CD4-positive, alpha-beta memory T cell (primary cell): ENCODE results near the gene MBTD1. TPM values are rescaled to one million over a fixed set of nuclear protein-coding genes. Genes with fewer than 3 reads are reported as not detected.
A peak's percentile ranks its signal among the peaks of the same experiment; 100 is the strongest.
"Not testable (repeated sequence)": the region's sequence is repeated elsewhere in the genome, so short reads cannot be mapped to it uniquely, and the experiment has no call there.

Experiments
- CTCF ChIA-PET: fragments of 350-600 bp; sonication (Branson Sonifier 250); formaldehyde crosslinking; loops from one replicate; lab custom pipeline; 2021; ENCODE audit warnings: inconsistent platforms; ENCODE audit not compliant: partially characterized antibody; lab: Charles Lee
- POLR2A ChIA-PET: fragments of 350-600 bp; sonication (Branson Sonifier 250); formaldehyde crosslinking; loops from one replicate; lab custom pipeline; 2021; ENCODE audit not compliant: partially characterized antibody; lab: Charles Lee
- DNase-seq, 5 donors: peaks; one replicate each; pipeline versions ENCODE4 v3.0.0 to v3.0.0-alpha.2; 2020 to 2022; ENCODE audit warnings: mixed read lengths in 1 of 5
- H3K27ac ChIP-seq: one replicate; pipeline ENCODE4 v1.7.0; 2013; ENCODE audit warnings: low read depth, low read length
- H3K27me3 ChIP-seq: 2 replicates; pipeline ENCODE4 v1.7.0; 2013; ENCODE audit warnings: mild to moderate bottlenecking, low read length, moderate library complexity; ENCODE audit not compliant: insufficient read depth
- H3K36me3 ChIP-seq: 2 replicates; pipeline ENCODE4 v1.7.0; 2013; ENCODE audit warnings: mild to moderate bottlenecking, low read length, moderate library complexity; ENCODE audit not compliant: insufficient read depth
- H3K4me1 ChIP-seq: 2 replicates; pipeline ENCODE4 v1.7.0; 2013; ENCODE audit warnings: mild to moderate bottlenecking, low read length, moderate library complexity; ENCODE audit not compliant: insufficient read depth
- H3K4me3 ChIP-seq, 2 donors: one replicate each; pipeline ENCODE4 v1.7.0; 2013; ENCODE audit warnings: low read length in 2 of 2, mild to moderate bottlenecking in 1 of 2
- H3K9me3 ChIP-seq, 2 donors: one replicate each; pipeline ENCODE4 v1.7.0; 2013; ENCODE audit warnings: low read length in 2 of 2, control low read depth in 1 of 2; ENCODE audit not compliant: control insufficient read depth in 1 of 2
- H3K27ac Mint-ChIP-seq, 7 donors: one replicate each; pipeline ENCODE4 v1.8.0; 2020 to 2021; ENCODE audit warnings: mixed read lengths in 7 of 7, mild to moderate bottlenecking in 6 of 7, inconsistent platforms in 3 of 7, moderate library complexity in 3 of 7
- H3K27me3 Mint-ChIP-seq, 2 donors: one replicate each; pipeline ENCODE4 v1.8.0; 2020 to 2021; ENCODE audit warnings: mixed read lengths in 2 of 2
- H3K36me3 Mint-ChIP-seq, 2 donors: one replicate each; pipeline ENCODE4 v1.8.0; 2020 to 2021; ENCODE audit warnings: mixed read lengths in 2 of 2, inconsistent platforms in 1 of 2, mild to moderate bottlenecking in 1 of 2
- H3K4me1 Mint-ChIP-seq, 4 donors: one replicate each; pipeline ENCODE4 v1.8.0; 2020 to 2021; ENCODE audit warnings: mixed read lengths in 4 of 4, mild to moderate bottlenecking in 1 of 4
- H3K4me3 Mint-ChIP-seq, 8 donors: one replicate each; pipeline ENCODE4 v1.8.0; 2020 to 2021; ENCODE audit warnings: mixed read lengths in 8 of 8, mild to moderate bottlenecking in 7 of 8, moderate library complexity in 6 of 8, inconsistent platforms in 3 of 8
- H3K9me3 Mint-ChIP-seq, 8 donors: one replicate each; pipeline ENCODE4 v1.8.0; 2020 to 2021; ENCODE audit warnings: mixed read lengths in 8 of 8, mild to moderate bottlenecking in 5 of 8, inconsistent platforms in 3 of 8, moderate library complexity in 1 of 8
- intact Hi-C: fragments of 100-400 bp; cut with micrococcal nuclease; formaldehyde crosslinking; loops from one replicate; pipeline ENCODE4 v1.15.1; 2023
- polyA plus RNA-seq, 2 donors: library from polyadenylated mRNA; unstranded; fragments of 300-500 nt; fragmentation: Illumina TruSeq; gene quantifications; one replicate each; pipeline ENCODE4 v1.2.3, GENCODE V29; 2021
- total RNA-seq, 2 experiments: library from RNA; stranded (reverse); gene quantifications; one replicate each; pipeline ENCODE4 v1.2.3, GENCODE V29; 2021

The MBTD1 gene
- total and polyA plus RNA-seq, 4 experiments from 2014 or later: 3.6 to 30.0 (median 17.4) TPM

GRCh38 chr17:51180486-51180885, 79.4 kb downstream of the MBTD1 start:
- no peaks in the 10 kb centered on the region for H3K4me1 ChIP-seq
- no peaks in the 10 kb centered on the region for H3K36me3 ChIP-seq
- Mint-ChIP-seq H3K36me3 (peaks cover 11 to 36% of the 10 kb centered on the region in 2 donors), H3K27ac (no peak overlapping the region), H3K4me3 (no peak overlapping the region), H3K9me3 (no peaks in the 10 kb centered on the region), H3K27me3 (no peaks in the 10 kb centered on the region), H3K4me1 (peaks cover 0 to 5% (median 1%) of the 10 kb centered on the region in 4 donors)
- CTCF ChIA-PET: no interaction called here
- no peak for DNase-seq
- H3K4me3 ChIP-seq: no peak overlapping the region
- POLR2A ChIA-PET: no interaction called here
- H3K27ac ChIP-seq: no peak overlapping the region
- no peaks in the 10 kb centered on the region for H3K27me3 ChIP-seq
- intact Hi-C loops: no loop called here
- H3K9me3 ChIP-seq: no peaks in the 10 kb centered on the region

GRCh38 chr17:51172030-51172429, 87.8 kb downstream of the MBTD1 start:
- H3K27me3 Mint-ChIP-seq, H3K9me3 Mint-ChIP-seq, H3K4me1 ChIP-seq, CTCF ChIA-PET, H3K4me3 Mint-ChIP-seq, H3K27me3 ChIP-seq, DNase-seq, intact Hi-C loops, H3K4me3 ChIP-seq, H3K27ac ChIP-seq, H3K9me3 ChIP-seq: not testable (repeated sequence)
- Mint-ChIP-seq H3K36me3 (peaks cover 15 to 45% of the 10 kb centered on the region in 2 donors), H3K27ac (peak overlapping the region in 1 of 7 donors; percentile 51), H3K4me1 (peaks cover 8 to 18% (median 13%) of the 10 kb centered on the region in 4 donors)
- peaks cover 18% of the 10 kb centered on the region for H3K36me3 ChIP-seq
- POLR2A ChIA-PET: interaction anchor here (2.0 to 2.6 kb wide), 2 partner anchors 19 to 24 kb away, joined by 4 to 10 read pairs; partner anchors contain the start of gene NME1

GRCh38 chr17:51170736-51171135, 89.1 kb downstream of the MBTD1 start:
- DNase-seq: no peak
- no peak overlapping the region for H3K27ac ChIP-seq
- no peaks in the 10 kb centered on the region for H3K9me3 ChIP-seq
- peaks cover 18% of the 10 kb centered on the region for H3K36me3 ChIP-seq
- POLR2A ChIA-PET: interaction anchor here (0.9 to 2.6 kb wide), 3 partner anchors 17 to 85 kb away, joined by 4 to 10 read pairs (median 5); partner anchors contain the start of gene NME1
- Mint-ChIP-seq H3K36me3 (peaks cover 15 to 46% of the 10 kb centered on the region in 2 donors), H3K27ac (peak overlapping the region in 1 of 7 donors; percentile 43), H3K9me3 (peaks cover 0 to 2% (median 0%) of the 10 kb centered on the region in 8 donors), H3K4me1 (peaks cover 10 to 22% (median 17%) of the 10 kb centered on the region in 4 donors), H3K27me3 (no peaks in the 10 kb centered on the region), H3K4me3 (no peak overlapping the region)
- CTCF ChIA-PET: interaction anchor here (0.7 to 2.1 kb wide), 3 partner anchors 17 to 114 kb away, joined by 3 to 6 read pairs (median 3); partner anchors contain the start of gene NME1
- H3K27me3 ChIP-seq: no peaks in the 10 kb centered on the region
- H3K4me1 ChIP-seq: peaks cover 11% of the 10 kb centered on the region
- intact Hi-C loops: no loop called here
- H3K4me3 ChIP-seq: no peak overlapping the region

- peaks cover 15 to 34% (median 23%) of the 10 kb centered on the region in 4 donors for H3K4me1 Mint-ChIP-seq
- H3K27ac Mint-ChIP-seq: peak overlapping the region in 2 of 7 donors; percentile 38 to 66
- H3K27me3 ChIP-seq: no peaks in the 10 kb centered on the region
- H3K4me1 ChIP-seq: peaks cover 14% of the 10 kb centered on the region
- peaks cover 15 to 50% of the 10 kb centered on the region in 2 donors for H3K36me3 Mint-ChIP-seq
- peaks cover 0 to 2% (median 0%) of the 10 kb centered on the region in 8 donors for H3K9me3 Mint-ChIP-seq
- POLR2A ChIA-PET: no interaction called here
- intact Hi-C loops: loop anchor here (5.0 kb wide), 1 partner anchor 167 kb away; no protein-coding TSS in a partner anchor
- no peak overlapping the region for H3K27ac ChIP-seq
- no peaks in the 10 kb centered on the region for H3K27me3 Mint-ChIP-seq
- DNase-seq: no peak
- H3K4me3 Mint-ChIP-seq: peak overlapping the region in 3 of 8 donors; percentile 29 to 66 (median 43)
- H3K4me3 ChIP-seq: no peak overlapping the region
- H3K9me3 ChIP-seq: no peaks in the 10 kb centered on the region
- CTCF ChIA-PET: interaction anchor here (0.6 to 2.1 kb wide), 2 partner anchors 16 to 21 kb away, joined by 3 to 6 read pairs; partner anchors contain the start of gene NME1
- peaks cover 18% of the 10 kb centered on the region for H3K36me3 ChIP-seq
Measured at GRCh38 chr17:51169340-51169739, 90.5 kb downstream of the MBTD1 start.

- H3K36me3 Mint-ChIP-seq: peaks cover 15 to 45% of the 10 kb centered on the region in 2 donors
- CTCF ChIA-PET: interaction anchor here (1.2 kb wide), 1 partner anchor 14 kb away, joined by 4 read pairs; the partner anchor contains the start of gene NME1
- Histone ChIP-seq H3K4me1 (peaks cover 14% of the 10 kb centered on the region), H3K4me3 (peak overlapping the region; percentile 24 to 79), H3K27me3 (no peaks in the 10 kb centered on the region), H3K27ac (peak overlapping the region; percentile 61), H3K9me3 (no peaks in the 10 kb centered on the region), H3K36me3 (peaks cover 17% of the 10 kb centered on the region)
- peak overlapping the region; percentile 73 to 84 (median 79) for H3K4me3 Mint-ChIP-seq
- POLR2A ChIA-PET: interaction anchor here (1.0 to 2.8 kb wide), 4 partner anchors 12 to 94 kb away, joined by 3 to 56 read pairs (median 4); partner anchors contain the start of genes NME1 and UTP18
- peak; percentile 52 to 66 (median 55) for DNase-seq
- peaks cover 0 to 2% (median 0%) of the 10 kb centered on the region in 8 donors for H3K9me3 Mint-ChIP-seq
- H3K27me3 Mint-ChIP-seq: no peaks in the 10 kb centered on the region
- intact Hi-C loops: loop anchor here (1.0 to 5.0 kb wide), 3 partner anchors 14 to 165 kb away; partner anchors contain the start of genes MBTD1, NME1 and UTP18
- H3K27ac Mint-ChIP-seq: peak overlapping the region; percentile 63 to 92 (median 87)
- peaks cover 15 to 34% (median 23%) of the 10 kb centered on the region in 4 donors for H3K4me1 Mint-ChIP-seq
Measured at GRCh38 chr17:51166987-51167931, 92.6 kb downstream of the MBTD1 start.

- ChIA-PET POLR2A (interaction anchor here (0.6 to 2.8 kb wide), 11 partner anchors 10 to 447 kb away, joined by 3 to 56 read pairs (median 5); partner anchors contain the start of genes LUC7L3, MBTD1, NME1 and SPAG9), CTCF (interaction anchor here (0.9 to 2.1 kb wide), 2 partner anchors 11 to 164 kb away, joined by 4 to 11 read pairs; no protein-coding TSS in a partner anchor)
- Mint-ChIP-seq H3K4me1 (peaks cover 15 to 34% (median 23%) of the 10 kb centered on the region in 4 donors), H3K36me3 (peaks cover 23 to 49% of the 10 kb centered on the region in 2 donors), H3K4me3 (peak within 1 kb of the TSS; percentile 89 to 99 (median 97)), H3K27ac (peak within 1 kb of the TSS; percentile 94 to 99 (median 98)), H3K27me3 (no peaks in the 10 kb centered on the region), H3K9me3 (peaks cover 0 to 2% (median 0%) of the 10 kb centered on the region in 8 donors)
- intact Hi-C loops: loop anchor here (1.0 to 5.0 kb wide), 3 partner anchors 13 to 164 kb away; partner anchors contain the start of genes MBTD1, NME1 and UTP18
- Histone ChIP-seq H3K27me3 (no peaks in the 10 kb centered on the region), H3K4me3 (peak within 1 kb of the TSS; percentile 29 to 79), H3K27ac (peak within 1 kb of the TSS; percentile 61), H3K4me1 (peaks cover 14% of the 10 kb centered on the region), H3K36me3 (peaks cover 18% of the 10 kb centered on the region), H3K9me3 (no peaks in the 10 kb centered on the region)
- DNase-seq: peak; percentile 51 to 69 (median 59)
Measured at GRCh38 chr17:51166198-51166986, 93.5 kb downstream of the MBTD1 start, which contains the start of gene NME2. TSS of gene NME2 (plus strand) at chr17:51166411. CDS start at chr17:51166831, 420 bp downstream.
